ENCODE data around the gene WDR75.

DNA sequence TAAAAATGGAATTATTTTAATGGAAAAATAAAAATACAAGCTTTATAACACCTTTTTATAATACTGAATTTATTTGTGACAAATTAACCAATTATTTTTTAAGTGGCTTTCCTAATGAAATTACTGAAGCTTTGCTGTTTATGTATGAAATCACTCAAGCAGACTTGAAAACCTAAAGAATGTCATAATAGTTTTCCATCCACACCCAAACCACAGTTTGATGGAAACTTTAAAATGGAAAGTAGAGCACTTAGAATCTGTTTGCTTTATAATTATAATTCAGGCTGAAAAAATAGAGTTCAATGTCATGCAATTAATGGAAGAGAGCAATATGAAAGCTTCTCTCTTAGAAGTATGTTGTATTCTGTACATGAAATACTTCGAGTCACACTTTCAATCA lies 31.6 kb upstream of the WDR75 start:
- no peak for TF ChIP-seq RARB (CRISPR knock-in tag; IDR thresholded peaks at IDR 0.05)
- TF ChIP-seq CSDC2 (CRISPR knock-in tag; IDR thresholded peaks at IDR 0.05) = no peak
- TF ChIP-seq ARNTL (CRISPR knock-in tag; IDR thresholded peaks at IDR 0.05; ENCODE audit: borderline replicate concordance, low read depth) = no peak
- TF ChIP-seq PPARA (CRISPR knock-in tag; IDR thresholded peaks at IDR 0.05; ENCODE audit: borderline replicate concordance) = no peak
- TF ChIP-seq ZFP3 (CRISPR knock-in tag; IDR thresholded peaks at IDR 0.05) = no peak
- no peak for TF ChIP-seq ZNF565 (CRISPR knock-in tag; conservative IDR thresholded peaks at IDR 0.05; ENCODE audit: low read depth)

Measured in SK-N-SH treated with all-trans-retinoic acid at 6 μM for 48 hours (cell line).